GM12878 (cell line): ENCODE data around the gene PLXNA4. TPM values are rescaled to one million over a fixed set of nuclear protein-coding genes. Genes with fewer than 3 reads are reported as not detected.

Experiments used
- ATAC-seq: fragments of 200-7000 bp; cut with Tn5 transposase; 3 replicates; pipeline ENCODE4 v1.9.1; 2020; ENCODE audit warnings: mild to moderate bottlenecking, moderate library complexity
- BruUV-seq: library from RNA; stranded (reverse); fragments of 400-500 nt; replicated peaks from 2 replicates; lab custom pipeline; 2021; lab: Mats Ljungman, UMichigan
- CTCF ChIA-PET: fragments of 300-600 bp; sonication (Branson Sonifier 250); formaldehyde crosslinking; extraction: SDS; loops from one replicate; lab custom pipeline; 2021; ENCODE audit warnings: inconsistent platforms; lab: Yijun Ruan, JAX
- POLR2A ChIA-PET: fragments of 350-600 bp; formaldehyde crosslinking; extraction: SDS; loops from one replicate; lab custom pipeline; 2021; ENCODE audit warnings: inconsistent platforms; lab: Charles Lee
- RAD21 ChIA-PET: fragments of 300-600 bp; sonication (Branson Sonifier 250); formaldehyde crosslinking; loops from one replicate; lab custom pipeline; 2023; ENCODE audit warnings: antibody characterized with exemption; ENCODE audit not compliant: unreplicated experiment; lab: Charles Lee
- SMC1A ChIA-PET: fragments of 300-600 bp; sonication (Branson Sonifier 250); formaldehyde crosslinking; loops from one replicate; lab custom pipeline; 2023; ENCODE audit not compliant: unreplicated experiment, uncharacterized antibody; lab: Charles Lee
- DNase-seq: peaks from one replicate; pipeline ENCODE4 v3.0.0-alpha.2; 2011; ENCODE audit warnings: low read depth, low spot score
- FAIRE-seq: peaks from 3 replicates; lab custom pipeline; 2011; peaks lifted over from hg19 to GRCh38; lab: Jason Lieb, UNC
- H2AFZ ChIP-seq: 2 replicates; pipeline ENCODE4 v1.6.0; 2011; ENCODE audit warnings: low read depth, low read length, control low read depth; ENCODE audit not compliant: control insufficient read depth
- H3K27ac ChIP-seq: 2 replicates; pipeline ENCODE4 v1.5.1; 2011; ENCODE audit warnings: control low read depth; ENCODE audit not compliant: control insufficient read depth, insufficient read depth
- H3K27me3 ChIP-seq, 2 experiments: replicated peaks in 1 of 2; 2 replicates each; pipeline versions ENCODE4 v1.6.0 to v1.6.1; 2011; ENCODE audit warnings: low read length in 1 of 2; ENCODE audit not compliant: control insufficient read depth in 2 of 2, insufficient read depth in 2 of 2
- H3K36me3 ChIP-seq, 2 experiments: 2 replicates each; pipeline ENCODE4 v1.5.1; 2011; ENCODE audit warnings: low read length in 1 of 2; ENCODE audit not compliant: control insufficient read depth in 2 of 2, insufficient read depth in 2 of 2
- H3K4me1 ChIP-seq: 2 replicates; pipeline ENCODE4 v1.6.1; 2011; ENCODE audit warnings: mild to moderate bottlenecking, low read length, moderate library complexity, mixed read lengths; ENCODE audit not compliant: control insufficient read depth, insufficient read depth
- H3K4me2 ChIP-seq: 2 replicates; pipeline ENCODE4 v1.6.0; 2011; ENCODE audit warnings: control low read depth; ENCODE audit not compliant: control insufficient read depth, insufficient read depth
- H3K4me3 ChIP-seq: fragments of 200-600 bp; sonication (generic); 2 replicates; pipeline ENCODE4 v1.5.1; 2016
- H3K79me2 ChIP-seq: 2 replicates; pipeline ENCODE4 v1.6.0; 2011; ENCODE audit warnings: low read length; ENCODE audit not compliant: control insufficient read depth, insufficient read depth
- H3K9ac ChIP-seq: 2 replicates; pipeline ENCODE4 v1.8.0; 2011; ENCODE audit warnings: low read length, control low read depth, mixed read lengths; ENCODE audit not compliant: control insufficient read depth, insufficient read depth
- H3K9me3 ChIP-seq: replicated peaks from 3 replicates; pipeline ENCODE4 v1.5.1; 2011; ENCODE audit warnings: mild to moderate bottlenecking, low read length; ENCODE audit not compliant: control insufficient read depth, insufficient read depth
- H4K20me1 ChIP-seq: 2 replicates; pipeline ENCODE4 v1.6.0; 2011; ENCODE audit not compliant: control insufficient read depth, insufficient read depth
- BACH1 ChIP-seq: fragments of 450-650 bp; IDR thresholded peaks from 2 replicates; pipeline ENCODE4 v1.6.1; 2017; ENCODE audit warnings: mild to moderate bottlenecking, borderline replicate concordance
- CTCF ChIP-seq, 3 experiments: IDR thresholded peaks in 2 of 3; conservative IDR thresholded peaks in 1 of 3; 2 replicates each; pipeline ENCODE4 v1.5.1; 2011; ENCODE audit warnings: low read depth in 3 of 3, low read length in 3 of 3, mild to moderate bottlenecking in 3 of 3, control low read depth in 2 of 3, moderate library complexity in 2 of 3, inconsistent platforms in 1 of 3, mixed read lengths in 1 of 3; ENCODE audit not compliant: control insufficient read depth in 2 of 3, insufficient read depth in 1 of 3; ENCODE audit errors: extremely low read depth in 1 of 3
- E2F4 ChIP-seq: IDR thresholded peaks from 2 replicates; pipeline ENCODE4 v1.6.1; 2012; ENCODE audit warnings: low read depth, low read length, improper control_type of control experiment
- FOXM1 ChIP-seq: IDR thresholded peaks from 2 replicates; pipeline ENCODE4 v1.6.1; 2012; ENCODE audit warnings: low read depth, mild to moderate bottlenecking, inconsistent platforms, low read length, moderate library complexity
- HCFC1 ChIP-seq: fragments of 150-350 bp; IDR thresholded peaks from 2 replicates; pipeline ENCODE4 v1.6.1; 2014; ENCODE audit warnings: low read length
- IKZF2 ChIP-seq, 2 experiments: fragments of 450-650 bp; IDR thresholded peaks; 2 replicates each; pipeline ENCODE4 v1.6.1; 2017; ENCODE audit warnings: mild to moderate bottlenecking in 2 of 2, moderate library complexity in 2 of 2
- JUNB ChIP-seq: IDR thresholded peaks from 2 replicates; pipeline ENCODE4 v1.6.1; 2016; ENCODE audit warnings: antibody characterized with exemption, mild to moderate bottlenecking
- KLF5 ChIP-seq: fragments of 450-650 bp; IDR thresholded peaks from 2 replicates; pipeline ENCODE4 v1.6.1; 2014; ENCODE audit warnings: mild to moderate bottlenecking; ENCODE audit not compliant: partially characterized antibody
- MEF2A ChIP-seq: IDR thresholded peaks from 2 replicates; pipeline ENCODE4 v1.6.1; 2011; ENCODE audit warnings: low read depth, mild to moderate bottlenecking, low read length, moderate library complexity; ENCODE audit not compliant: insufficient read depth
- RAD21 ChIP-seq: IDR thresholded peaks from 2 replicates; pipeline ENCODE4 v1.6.1; 2011; ENCODE audit warnings: mild to moderate bottlenecking, low read depth, low read length, moderate library complexity; ENCODE audit not compliant: insufficient read depth
- RUNX3 ChIP-seq: IDR thresholded peaks from 2 replicates; pipeline ENCODE4 v1.6.1; 2012; ENCODE audit warnings: low read length, inconsistent platforms
- SUZ12 ChIP-seq: fragments of 200-600 bp; sonication (generic); IDR thresholded peaks from one replicate; pipeline ENCODE4 v1.6.1; 2018; ENCODE audit warnings: antibody characterized with exemption, mild to moderate bottlenecking; ENCODE audit not compliant: unreplicated experiment
- TCF7 ChIP-seq: IDR thresholded peaks from 2 replicates; pipeline ENCODE4 v1.6.1; 2014; ENCODE audit warnings: antibody characterized with exemption, borderline replicate concordance
- WRNIP1 ChIP-seq: IDR thresholded peaks from 2 replicates; pipeline ENCODE4 v1.6.1; 2011; ENCODE audit warnings: low read depth, low read length, improper control_type of control experiment, borderline replicate concordance
- ZNF622 ChIP-seq: fragments of 450-650 bp; IDR thresholded peaks from 2 replicates; pipeline ENCODE4 v1.6.1; 2017; ENCODE audit warnings: mild to moderate bottlenecking, inconsistent platforms
- ZZZ3 ChIP-seq: IDR thresholded peaks from 2 replicates; pipeline ENCODE4 v1.6.1; 2011; ENCODE audit warnings: low read depth; ENCODE audit not compliant: control insufficient read depth, insufficient read length
- WGBS: methylation state at CpG from one replicate; pipeline ENCODE4 v1.1.6; 2016; ENCODE audit warnings: low lambda C conversion rate; ENCODE audit not compliant: insufficient replicate concordance, insufficient coverage; ENCODE audit errors: missing lambda C conversion rate; 5-methylcytosine and 5-hydroxymethylcytosine counted together
- in situ Hi-C: fragments of 300-500 bp; cut with MboI; formaldehyde crosslinking; loops from 9 replicates; pipeline ENCODE4 v1.14.3; 2018; ENCODE audit warnings: mixed read lengths
- intact Hi-C: fragments of 100-400 bp; cut with micrococcal nuclease; formaldehyde crosslinking; loops from one replicate; pipeline ENCODE4 v1.14.2; 2022; ENCODE audit not compliant: unreplicated experiment
- polyA plus RNA-seq, 11 experiments: library from polyadenylated mRNA; depleted of rRNA in 4 of 11; unstranded in 6 of 11; stranded (reverse) in 5 of 11; fragments of >200 nt; fragmentation: Nextera tagmentation in 4 of 11; fragmentation: Illumina TruSeq in 1 of 11; extraction: Ambion mirVana in 4 of 11; extraction: Trizol in 1 of 11; gene quantifications; 1 replicate in 1 of 11; 2 replicates in 10 of 11; pipeline versions ENCODE4 v1.2.1 to v1.2.3, GENCODE V29; 2011 to 2016; ENCODE audit warnings: inconsistent platforms in 2 of 11, missing spikeins in 2 of 11, low read depth in 1 of 11
- total RNA-seq, 4 experiments: library from RNA; depleted of rRNA in 3 of 4; stranded (reverse); fragments of >200 nt in 3 of 4; fragmentation: Illumina TruSeq in 1 of 4; extraction: Trizol in 1 of 4; gene quantifications; 2 replicates each; pipeline versions ENCODE4 v1.2.1 to v1.2.3, GENCODE V29; 2013 to 2021

Gene PLXNA4
- total and polyA plus RNA-seq, 10 of the 15 experiments (the other 5 are each of a cell fraction or from before 2014, with no cell fraction given), result 0.03 TPM; not detected in 9

GRCh38 chr7:132248841-132249240 lies 327.4 kb downstream of the PLXNA4 start:
- H3K27ac ChIP-seq, result no peak overlapping the region
- H3K9me3 ChIP-seq, result no peaks in the 10 kb centered on the region; the same call in 2 of the 3 replicates
- no peak overlapping the region for H2AFZ ChIP-seq
- H3K9ac ChIP-seq, result no peak overlapping the region
- no peak overlapping the region for H3K4me2 ChIP-seq
- DNase-seq, result no peak
- RAD21 ChIA-PET, result no interaction called here
- no peaks in the 10 kb centered on the region for H3K27me3 ChIP-seq
- CTCF ChIA-PET, result no interaction called here
- POLR2A ChIA-PET, result no interaction called here
- no peaks in the 10 kb centered on the region for H3K36me3 ChIP-seq
- FAIRE-seq, result no peak
- no peak for TF ChIP-seq ZZZ3
- WGBS, result 33% methylated on average over 2 of the region's 2 CpGs
- no peak for ATAC-seq
- SMC1A ChIA-PET, result interaction anchor here (1.5 kb wide), 1 partner anchor 304 kb away, joined by 3 read pairs; no protein-coding TSS in a partner anchor
- H3K4me3 ChIP-seq, result no peak overlapping the region
- in situ Hi-C loops (no loop called here), intact Hi-C loops (no loop called here)
- no peaks in the 10 kb centered on the region for H4K20me1 ChIP-seq
- H3K79me2 ChIP-seq, result no peaks in the 10 kb centered on the region
- no TSS peak for BruUV-seq
- no peaks in the 10 kb centered on the region for H3K4me1 ChIP-seq

GRCh38 chr7:132247995-132248618 lies 328.2 kb downstream of the PLXNA4 start:
- BruUV-seq, result no TSS peak
- intact Hi-C loops, result no loop called here
- CTCF ChIA-PET, result no interaction called here
- TF ChIP-seq BACH1 (no peak), CTCF (IDR thresholded peaks at IDR 0.05 in 2 of 3, conservative IDR thresholded peaks at IDR 0.05 in 1 of 3; ENCODE audit: control insufficient read depth in 2 of 3, extremely low read depth in 1 of 3, insufficient read depth in 1 of 3, low read depth in 3 of 3, low read length in 3 of 3) (no peak), ZNF622 (no peak), MEF2A (no peak), IKZF2 (IDR thresholded peaks at IDR 0.05) (no peak), WRNIP1 (no peak), SUZ12 (no peak), TCF7 (no peak), FOXM1 (no peak), RAD21 (no peak), RUNX3 (no peak), HCFC1 (no peak), JUNB (no peak), E2F4 (no peak), KLF5 (no peak)

More at GRCh38 chr7:132247995-132248618, 328.2 kb downstream of the PLXNA4 start:
- no peak for FAIRE-seq
- RAD21 ChIA-PET, result no interaction called here
- SMC1A ChIA-PET, result interaction anchor here (1.5 kb wide), 1 partner anchor 303 kb away, joined by 3 read pairs; no protein-coding TSS in a partner anchor
- H3K9ac ChIP-seq, result no peak overlapping the region
- H3K4me3 ChIP-seq, result no peak overlapping the region
- H3K27me3 ChIP-seq, result no peaks in the 10 kb centered on the region
- in situ Hi-C loops, result no loop called here
- H2AFZ ChIP-seq, result no peak overlapping the region
- POLR2A ChIA-PET, result no interaction called here
- H3K4me2 ChIP-seq, result no peak overlapping the region
- no peaks in the 10 kb centered on the region; the same call in 2 of the 3 replicates for H3K9me3 ChIP-seq
- no peak for ATAC-seq
- 12% methylated on average over 6 of the region's 6 CpGs for WGBS
- no peaks in the 10 kb centered on the region for H3K36me3 ChIP-seq
- H3K27ac ChIP-seq, result no peak overlapping the region
- no peaks in the 10 kb centered on the region for H4K20me1 ChIP-seq
- no peak for DNase-seq
- H3K79me2 ChIP-seq, result no peaks in the 10 kb centered on the region
- no peaks in the 10 kb centered on the region for H3K4me1 ChIP-seq
